Liver (tissue), 9 donors: ENCODE results near the gene GRIK2. TPM values are rescaled to one million over a fixed set of nuclear protein-coding genes. Genes with fewer than 3 reads are reported as not detected.

Experiments used
- DNase-seq: peaks from one replicate; pipeline ENCODE4 v3.0.0-alpha.2; 2017; ENCODE audit warnings: low spot score
- H3K27ac ChIP-seq, 2 donors: one replicate each; pipeline ENCODE4 v1.7.0; 2013; ENCODE audit warnings: inconsistent platforms in 2 of 2, low read length in 2 of 2, control low read depth in 1 of 2, low read depth in 1 of 2, mild to moderate bottlenecking in 1 of 2
- H3K27me3 ChIP-seq, 4 donors: one replicate each; pipeline versions ENCODE4 v1.6.1 to v1.7.0; 2013; ENCODE audit warnings: low read length in 3 of 4, inconsistent platforms in 1 of 4, mild to moderate bottlenecking in 1 of 4, moderate library complexity in 1 of 4; ENCODE audit not compliant: control insufficient read depth in 4 of 4, insufficient read depth in 4 of 4
- H3K36me3 ChIP-seq, 4 donors: one replicate each; pipeline versions ENCODE4 v1.6.1 to v1.7.0; 2013; ENCODE audit warnings: low read length in 3 of 4, mild to moderate bottlenecking in 3 of 4, low read depth in 1 of 4, moderate library complexity in 1 of 4; ENCODE audit not compliant: control insufficient read depth in 4 of 4, insufficient read depth in 3 of 4
- H3K4me1 ChIP-seq, 4 donors: one replicate each; pipeline versions ENCODE4 v1.6.1 to v1.7.0; 2013; ENCODE audit warnings: low read length in 3 of 4, mild to moderate bottlenecking in 3 of 4, moderate library complexity in 1 of 4; ENCODE audit not compliant: control insufficient read depth in 4 of 4, insufficient read depth in 4 of 4
- H3K4me3 ChIP-seq, 3 donors: one replicate each; pipeline versions ENCODE4 v1.6.1 to v1.7.0; 2013; ENCODE audit warnings: low read length in 3 of 3, control low read depth in 1 of 3, low read depth in 1 of 3, mild to moderate bottlenecking in 1 of 3
- H3K9ac ChIP-seq, 2 donors: one replicate each; pipeline ENCODE4 v1.7.0; 2013; ENCODE audit warnings: low read length in 2 of 2, mild to moderate bottlenecking in 2 of 2, moderate library complexity in 2 of 2, control low read depth in 1 of 2, low read depth in 1 of 2
- H3K9me3 ChIP-seq, 4 donors: one replicate each; pipeline versions ENCODE4 v1.6.1 to v1.7.0; 2013; ENCODE audit warnings: low read length in 3 of 4; ENCODE audit not compliant: control insufficient read depth in 4 of 4
- ATF3 ChIP-seq: IDR thresholded peaks from 2 replicates; pipeline ENCODE4 v1.6.1; 2016; ENCODE audit warnings: antibody characterized with exemption
- CTCF ChIP-seq: fragments of 150-350 bp; IDR thresholded peaks from 2 replicates; pipeline ENCODE4 v1.5.1; 2017; ENCODE audit warnings: improper control_type of control experiment, low read depth, low read length; ENCODE audit not compliant: missing input control
- EGR1 ChIP-seq, 2 donors: IDR thresholded peaks; 2 replicates each; pipeline ENCODE4 v1.6.1; 2016 to 2018; ENCODE audit warnings: antibody characterized with exemption in 2 of 2, low read depth in 2 of 2
- FOXA1 ChIP-seq: IDR thresholded peaks from 2 replicates; pipeline ENCODE4 v1.6.1; 2016; ENCODE audit warnings: antibody characterized with exemption
- FOXA2 ChIP-seq: IDR thresholded peaks from 2 replicates; pipeline ENCODE4 v1.6.1; 2016; ENCODE audit warnings: antibody characterized with exemption
- GABPA ChIP-seq, 2 donors: IDR thresholded peaks in 1 of 2; conservative IDR thresholded peaks in 1 of 2; 2 replicates each; pipeline ENCODE4 v1.6.1; 2016; ENCODE audit warnings: antibody characterized with exemption in 2 of 2, mild to moderate bottlenecking in 1 of 2, moderate library complexity in 1 of 2
- HNF4A ChIP-seq, 2 donors: conservative IDR thresholded peaks; 2 replicates each; pipeline ENCODE4 v1.6.1; 2016; ENCODE audit warnings: antibody characterized with exemption in 2 of 2, mild to moderate bottlenecking in 2 of 2
- HNF4G ChIP-seq: IDR thresholded peaks from 2 replicates; pipeline ENCODE4 v1.6.1; 2016; ENCODE audit warnings: antibody characterized with exemption
- JUND ChIP-seq, 2 donors: IDR thresholded peaks; 2 replicates each; pipeline ENCODE4 v1.6.1; 2016; ENCODE audit warnings: antibody characterized with exemption in 2 of 2
- MAX ChIP-seq: IDR thresholded peaks from 2 replicates; pipeline ENCODE4 v1.6.1; 2016; ENCODE audit warnings: antibody characterized with exemption
- NR2F2 ChIP-seq: IDR thresholded peaks from 2 replicates; pipeline ENCODE4 v1.6.1; 2016; ENCODE audit warnings: antibody characterized with exemption
- RAD21 ChIP-seq, 2 donors: IDR thresholded peaks; 2 replicates each; pipeline ENCODE4 v1.6.1; 2016; ENCODE audit warnings: antibody characterized with exemption in 2 of 2, mild to moderate bottlenecking in 2 of 2
- REST ChIP-seq: IDR thresholded peaks from 2 replicates; pipeline ENCODE4 v1.6.1; 2016; ENCODE audit warnings: antibody characterized with exemption, mild to moderate bottlenecking
- RXRA ChIP-seq, 2 donors: IDR thresholded peaks; 2 replicates each; pipeline ENCODE4 v1.6.1; 2017 to 2018; ENCODE audit warnings: antibody characterized with exemption in 2 of 2, mild to moderate bottlenecking in 1 of 2
- SP1 ChIP-seq: IDR thresholded peaks from 2 replicates; pipeline ENCODE4 v1.6.1; 2018; ENCODE audit warnings: antibody characterized with exemption, mild to moderate bottlenecking
- TAF1 ChIP-seq: conservative IDR thresholded peaks from 2 replicates; pipeline ENCODE4 v1.6.1; 2016; ENCODE audit warnings: antibody characterized with exemption, mild to moderate bottlenecking
- YY1 ChIP-seq: IDR thresholded peaks from 2 replicates; pipeline ENCODE4 v1.6.1; 2016; ENCODE audit warnings: antibody characterized with exemption, mild to moderate bottlenecking
- ZBTB33 ChIP-seq: IDR thresholded peaks from 2 replicates; pipeline ENCODE4 v1.6.1; 2016; ENCODE audit warnings: antibody characterized with exemption
- polyA plus RNA-seq, 2 donors: library from polyadenylated mRNA; stranded (reverse) in 1 of 2; unstranded in 1 of 2; fragments of 200-250 nt in 1 of 2; fragments of >200 nt in 1 of 2; fragmentation: Nextera tagmentation in 1 of 2; extraction: Ambion mirVana in 1 of 2; gene quantifications; one replicate each; pipeline versions ENCODE4 v1.2.1 to v1.2.3, GENCODE V29; 2013 to 2015
- total RNA-seq, 2 donors: library from RNA; depleted of rRNA; stranded (reverse); fragments of >200 nt; gene quantifications; one replicate each; pipeline ENCODE4 v1.2.3, GENCODE V29; 2014
- donor health status: healthy.
- donor health status: healthy.
- donor health status: healthy.
- donor health status: healthy.
- donor health status: healthy.

GRIK2 gene
- total and polyA plus RNA-seq, 4 donors, result 0.02 to 0.17 (median 0.05) TPM

- TF ChIP-seq RAD21 (IDR thresholded peaks at IDR 0.05) (no peak), EGR1 (IDR thresholded peaks at IDR 0.05; ENCODE audit: low read depth in 2 of 2) (no peak), ZBTB33 (no peak), SP1 (no peak), ATF3 (no peak), TAF1 (no peak), YY1 (no peak), NR2F2 (no peak), RXRA (IDR thresholded peaks at IDR 0.05) (no peak), FOXA1 (no peak), HNF4A (conservative IDR thresholded peaks at IDR 0.05) (no peak), REST (no peak), GABPA (IDR thresholded peaks at IDR 0.05 in 1 of 2, conservative IDR thresholded peaks at IDR 0.05 in 1 of 2) (no peak), MAX (no peak), FOXA2 (no peak), JUND (IDR thresholded peaks at IDR 0.05) (no peak), HNF4G (no peak), CTCF (no peak)
These were observed 633.1 kb downstream of the GRIK2 start for GRCh38 chr6:102026649-102027048.

More at GRCh38 chr6:102026649-102027048, 633.1 kb downstream of the GRIK2 start:
- no peaks in the 10 kb centered on the region for H3K27me3 ChIP-seq
- H3K9ac ChIP-seq, result no peak overlapping the region
- no peak for DNase-seq
- H3K4me3 ChIP-seq, result no peak overlapping the region
- no peaks in the 10 kb centered on the region for H3K9me3 ChIP-seq
- H3K4me1 ChIP-seq, result no peaks in the 10 kb centered on the region
- no peak overlapping the region for H3K27ac ChIP-seq
- H3K36me3 ChIP-seq, result no peaks in the 10 kb centered on the region
